ENCODE measurements around the gene COL4A6. TPM values are rescaled to one million over a fixed set of nuclear protein-coding genes. Genes with fewer than 3 reads are reported as not detected.

COL4A6 gene
- total and polyA plus RNA-seq, 10 donors = 0.15 to 4.8 (median 0.84) TPM

DNA sequence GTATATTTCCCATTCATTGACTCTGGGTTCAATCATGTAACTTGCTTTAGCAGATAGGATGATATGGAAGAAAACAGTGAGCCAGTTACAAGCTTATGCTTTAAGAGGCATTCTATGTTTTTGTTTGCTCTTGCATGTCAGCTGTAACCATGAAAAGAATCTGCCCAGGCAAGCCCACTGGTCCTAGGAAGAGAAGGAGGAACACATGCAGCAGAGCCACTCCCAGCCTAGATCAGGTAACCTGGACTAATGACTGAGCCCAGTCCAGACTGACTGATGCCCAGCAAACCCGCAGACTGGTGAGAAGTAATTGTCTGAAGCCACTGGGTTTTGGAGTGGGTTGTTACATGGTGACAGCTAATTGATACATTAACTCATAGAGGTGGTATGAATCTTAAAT is 167.9 kb downstream of the COL4A6 start:
- H3K4me1 ChIP-seq = no peaks in the 10 kb centered on the region
- H3K4me3 ChIP-seq = no peak overlapping the region
- no peak overlapping the region for H3K27ac ChIP-seq
- no peaks in the 10 kb centered on the region for H3K9me3 ChIP-seq
- DNase-seq = no peak
- H3K36me3 ChIP-seq = no peaks in the 10 kb centered on the region
- intact Hi-C loops (cut with DNase I; ENCODE audit: low total_unique reads) = no loop called here
- no peak for TF ChIP-seq POLR2AphosphoS5 (IDR thresholded peaks at IDR 0.05)
- TF ChIP-seq, protein P1, sequence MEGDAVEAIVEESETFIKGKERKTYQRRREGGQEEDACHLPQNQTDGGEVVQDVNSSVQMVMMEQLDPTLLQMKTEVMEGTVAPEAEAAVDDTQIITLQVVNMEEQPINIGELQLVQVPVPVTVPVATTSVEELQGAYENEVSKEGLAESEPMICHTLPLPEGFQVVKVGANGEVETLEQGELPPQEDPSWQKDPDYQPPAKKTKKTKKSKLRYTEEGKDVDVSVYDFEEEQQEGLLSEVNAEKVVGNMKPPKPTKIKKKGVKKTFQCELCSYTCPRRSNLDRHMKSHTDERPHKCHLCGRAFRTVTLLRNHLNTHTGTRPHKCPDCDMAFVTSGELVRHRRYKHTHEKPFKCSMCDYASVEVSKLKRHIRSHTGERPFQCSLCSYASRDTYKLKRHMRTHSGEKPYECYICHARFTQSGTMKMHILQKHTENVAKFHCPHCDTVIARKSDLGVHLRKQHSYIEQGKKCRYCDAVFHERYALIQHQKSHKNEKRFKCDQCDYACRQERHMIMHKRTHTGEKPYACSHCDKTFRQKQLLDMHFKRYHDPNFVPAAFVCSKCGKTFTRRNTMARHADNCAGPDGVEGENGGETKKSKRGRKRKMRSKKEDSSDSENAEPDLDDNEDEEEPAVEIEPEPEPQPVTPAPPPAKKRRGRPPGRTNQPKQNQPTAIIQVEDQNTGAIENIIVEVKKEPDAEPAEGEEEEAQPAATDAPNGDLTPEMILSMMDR (IDR thresholded peaks at IDR 0.05 in 8 of 11, conservative IDR thresholded peaks at IDR 0.05 in 3 of 11) = no peak
- no peak for TF ChIP-seq POLR2A (IDR thresholded peaks at IDR 0.05)
- 62 to 100% (median 75%) methylated on average over 1 of the region's 1 CpG for WGBS, 5 donors
- H3K27me3 ChIP-seq (replicated peaks in 1 of 7) = peaks cover 0 to 10% (median 0%) of the 10 kb centered on the region in 7 donors

DNA sequence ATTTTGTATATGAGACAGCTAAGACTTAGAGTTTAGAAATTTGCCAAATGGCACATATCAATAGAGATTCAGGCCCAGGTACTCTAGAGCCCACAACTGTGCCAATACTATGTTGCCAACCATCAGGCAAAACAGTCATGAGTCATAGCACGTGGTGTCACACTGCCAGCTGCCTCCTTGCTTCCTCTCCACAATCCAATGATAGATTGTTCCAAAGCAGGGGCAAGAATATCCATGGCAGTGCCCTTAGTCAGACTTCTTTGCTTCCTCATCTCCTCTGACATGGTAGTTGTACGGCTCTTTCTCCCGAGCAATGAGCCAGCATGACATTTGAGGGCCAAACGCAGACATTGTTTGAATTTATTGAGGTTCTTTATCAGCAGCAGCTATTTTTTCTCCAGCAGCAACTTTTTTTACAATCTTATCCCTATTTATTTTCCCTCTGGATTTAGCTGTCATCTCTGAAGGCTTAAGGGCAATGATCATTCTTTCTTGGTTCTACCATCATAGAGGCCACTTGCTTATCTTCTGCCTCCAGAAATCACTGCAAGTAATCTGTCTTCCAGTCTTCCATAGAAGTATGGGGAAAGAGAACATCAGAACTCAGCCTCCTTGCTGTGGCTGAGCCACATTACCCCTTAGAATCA is 169.7 kb downstream of the COL4A6 start:
- no peak for TF ChIP-seq POLR2A (IDR thresholded peaks at IDR 0.05)
- TF ChIP-seq POLR2AphosphoS5 (IDR thresholded peaks at IDR 0.05) = no peak
- TF ChIP-seq, protein P1 (IDR thresholded peaks at IDR 0.05 in 8 of 11, conservative IDR thresholded peaks at IDR 0.05 in 3 of 11) = no peak
- DNase-seq = no peak
- Histone ChIP-seq H3K36me3 (no peaks in the 10 kb centered on the region), H3K27ac (no peak overlapping the region), H3K27me3 (replicated peaks in 1 of 7) (no peaks in the 10 kb centered on the region), H3K4me1 (no peaks in the 10 kb centered on the region), H3K4me3 (no peak overlapping the region), H3K9me3 (no peaks in the 10 kb centered on the region)
- intact Hi-C loops (cut with DNase I; ENCODE audit: low total_unique reads) = no loop called here
- WGBS, 5 donors = 70 to 87% (median 73%) methylated on average over 4 of the region's 4 CpGs

DNA sequence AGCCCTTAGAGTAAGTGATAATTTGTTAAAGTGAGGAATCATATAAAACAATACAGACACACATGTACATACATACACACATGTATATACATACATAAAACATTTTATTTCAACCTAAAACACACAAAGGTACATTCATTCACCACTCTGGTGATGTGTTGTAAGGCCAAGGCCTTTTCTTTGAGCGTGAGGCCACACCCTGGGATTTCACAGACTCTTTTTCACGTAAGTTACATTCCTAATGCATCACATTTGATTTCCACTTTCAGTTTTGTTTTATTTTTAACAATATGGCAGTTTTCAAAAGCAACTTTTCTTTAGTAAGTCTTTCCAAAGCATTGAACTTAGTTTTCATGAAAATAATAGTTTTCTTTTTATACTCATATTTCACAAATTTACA is 170.7 kb downstream of the COL4A6 start:
- TF ChIP-seq, protein P1 (IDR thresholded peaks at IDR 0.05 in 8 of 11, conservative IDR thresholded peaks at IDR 0.05 in 3 of 11) = no peak
- TF ChIP-seq POLR2AphosphoS5 (IDR thresholded peaks at IDR 0.05) (no peak), POLR2A (IDR thresholded peaks at IDR 0.05) (no peak)
- WGBS, 5 donors = 22 to 41% (median 30%) methylated on average over 2 of the region's 2 CpGs
- intact Hi-C loops (cut with DNase I; ENCODE audit: low total_unique reads) = no loop called here
- Histone ChIP-seq H3K4me1 (no peaks in the 10 kb centered on the region), H3K36me3 (no peaks in the 10 kb centered on the region), H3K4me3 (no peak overlapping the region), H3K27me3 (replicated peaks in 1 of 7) (no peaks in the 10 kb centered on the region), H3K9me3 (no peaks in the 10 kb centered on the region), H3K27ac (no peak overlapping the region)
- no peak for DNase-seq

DNA sequence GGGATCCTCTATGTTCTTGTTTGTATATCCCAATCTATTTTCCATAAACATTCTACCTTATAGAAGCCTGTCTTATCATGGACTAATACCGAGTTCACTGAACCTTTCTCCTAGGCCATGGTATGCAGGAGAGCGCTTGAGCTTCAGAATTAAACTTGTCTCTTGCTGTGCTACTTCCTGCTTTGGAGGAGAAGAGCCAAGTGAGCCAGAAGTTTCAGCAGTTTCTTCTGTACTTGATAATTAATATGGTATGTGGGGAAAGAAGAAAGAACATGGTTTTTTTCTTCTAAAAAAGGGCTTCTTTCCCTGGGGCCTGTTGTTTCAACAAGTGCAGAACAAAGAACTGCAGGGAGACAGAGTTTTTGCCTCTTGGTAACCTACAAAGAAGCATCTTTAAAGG is 173.8 kb downstream of the COL4A6 start:
- Histone ChIP-seq H3K27me3 (replicated peaks in 1 of 7) (peaks cover 0 to under 1% (median 0%) of the 10 kb centered on the region in 7 donors), H3K4me1 (no peaks in the 10 kb centered on the region), H3K27ac (no peak overlapping the region), H3K9me3 (no peaks in the 10 kb centered on the region), H3K36me3 (no peaks in the 10 kb centered on the region), H3K4me3 (no peak overlapping the region)
- no peak for DNase-seq
- intact Hi-C loops (cut with DNase I; ENCODE audit: low total_unique reads) = no loop called here
- WGBS, 5 donors = 59 to 82% (median 74%) methylated on average over 2 of the region's 2 CpGs
- no peak for TF ChIP-seq POLR2A (IDR thresholded peaks at IDR 0.05)
- TF ChIP-seq, protein P1 (IDR thresholded peaks at IDR 0.05 in 8 of 11, conservative IDR thresholded peaks at IDR 0.05 in 3 of 11) = no peak
